Measurements from ENCODE around the gene SLC13A5.

Gene SLC13A5

DNA sequence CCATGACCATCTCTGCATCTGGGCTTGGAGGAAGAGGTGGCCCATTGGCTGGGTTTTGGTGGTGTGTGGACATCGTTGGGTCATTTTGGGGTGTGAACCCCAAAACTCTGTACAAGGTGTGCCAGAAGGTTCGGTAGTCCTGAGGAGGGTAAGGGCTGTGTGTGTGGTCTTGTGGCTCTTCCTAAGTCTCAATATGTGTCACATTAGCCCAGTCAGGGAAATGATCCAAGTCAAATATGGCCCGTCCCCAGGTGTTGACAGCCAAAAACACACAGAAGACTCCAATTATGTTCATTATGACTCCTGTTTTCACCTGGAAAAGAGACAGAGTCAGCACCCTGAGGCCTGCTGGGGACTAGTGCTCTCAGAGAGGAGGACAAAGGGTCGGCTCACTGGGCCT is 27.1 kb downstream of the SLC13A5 start:
- DNase-seq (ENCODE audit: low read depth) = peak; percentile 60
- TF ChIP-seq, protein P1, sequence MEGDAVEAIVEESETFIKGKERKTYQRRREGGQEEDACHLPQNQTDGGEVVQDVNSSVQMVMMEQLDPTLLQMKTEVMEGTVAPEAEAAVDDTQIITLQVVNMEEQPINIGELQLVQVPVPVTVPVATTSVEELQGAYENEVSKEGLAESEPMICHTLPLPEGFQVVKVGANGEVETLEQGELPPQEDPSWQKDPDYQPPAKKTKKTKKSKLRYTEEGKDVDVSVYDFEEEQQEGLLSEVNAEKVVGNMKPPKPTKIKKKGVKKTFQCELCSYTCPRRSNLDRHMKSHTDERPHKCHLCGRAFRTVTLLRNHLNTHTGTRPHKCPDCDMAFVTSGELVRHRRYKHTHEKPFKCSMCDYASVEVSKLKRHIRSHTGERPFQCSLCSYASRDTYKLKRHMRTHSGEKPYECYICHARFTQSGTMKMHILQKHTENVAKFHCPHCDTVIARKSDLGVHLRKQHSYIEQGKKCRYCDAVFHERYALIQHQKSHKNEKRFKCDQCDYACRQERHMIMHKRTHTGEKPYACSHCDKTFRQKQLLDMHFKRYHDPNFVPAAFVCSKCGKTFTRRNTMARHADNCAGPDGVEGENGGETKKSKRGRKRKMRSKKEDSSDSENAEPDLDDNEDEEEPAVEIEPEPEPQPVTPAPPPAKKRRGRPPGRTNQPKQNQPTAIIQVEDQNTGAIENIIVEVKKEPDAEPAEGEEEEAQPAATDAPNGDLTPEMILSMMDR (IDR thresholded peaks at IDR 0.05; ENCODE audit: control insufficient read depth, extremely low read depth, insufficient read depth) = no peak
- no peak overlapping the region for H3K4me3 ChIP-seq (ENCODE audit: low read depth, low read length)

DNA sequence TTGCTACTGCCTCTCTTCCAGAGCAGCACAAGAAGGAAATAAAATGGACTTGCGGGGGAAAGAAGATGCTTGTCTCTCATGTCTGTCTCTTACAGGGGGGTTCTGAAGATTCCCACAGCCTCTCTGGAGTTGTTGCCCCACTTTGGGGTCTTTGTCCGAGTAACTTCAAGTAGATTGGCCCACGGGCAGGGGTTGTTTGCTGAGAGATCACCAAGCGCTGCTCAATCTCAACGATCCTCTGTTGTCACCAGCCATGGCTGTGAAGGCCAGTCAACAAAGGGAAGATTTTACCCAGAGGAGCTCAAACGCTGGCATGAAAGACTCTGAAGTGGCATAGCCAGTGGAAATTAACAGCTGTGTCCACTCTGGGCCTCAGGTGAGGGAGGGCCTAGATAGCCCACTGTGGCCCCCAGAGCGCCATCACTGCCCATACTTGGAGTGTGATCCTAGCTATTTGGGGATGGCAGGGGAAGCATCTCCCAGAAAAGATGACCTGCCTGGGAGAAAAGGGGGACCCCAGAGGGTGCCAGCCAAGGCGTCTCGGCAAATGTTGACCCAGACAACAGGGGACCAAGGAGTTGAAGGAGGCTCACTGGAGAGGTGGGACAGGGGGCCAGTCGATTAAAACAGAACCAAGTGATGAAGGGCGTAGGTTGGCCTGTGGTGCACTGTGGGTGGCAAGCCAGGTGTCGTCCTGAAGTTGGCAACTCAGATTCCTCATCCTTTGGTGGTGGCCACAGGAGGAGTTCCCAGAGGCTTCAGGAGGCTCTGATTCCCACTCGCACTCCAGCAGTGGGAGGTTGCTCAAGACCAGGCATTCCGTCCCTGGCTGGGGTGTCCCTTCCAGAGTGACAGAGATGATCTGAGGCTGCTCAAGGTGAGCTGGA is 28.0 kb downstream of the SLC13A5 start:
- DNase-seq (ENCODE audit: low read depth) = no peak
- H3K4me3 ChIP-seq (ENCODE audit: low read depth, low read length) = no peak overlapping the region
- TF ChIP-seq, protein P1 (IDR thresholded peaks at IDR 0.05; ENCODE audit: control insufficient read depth, extremely low read depth, insufficient read depth) = no peak

DNA sequence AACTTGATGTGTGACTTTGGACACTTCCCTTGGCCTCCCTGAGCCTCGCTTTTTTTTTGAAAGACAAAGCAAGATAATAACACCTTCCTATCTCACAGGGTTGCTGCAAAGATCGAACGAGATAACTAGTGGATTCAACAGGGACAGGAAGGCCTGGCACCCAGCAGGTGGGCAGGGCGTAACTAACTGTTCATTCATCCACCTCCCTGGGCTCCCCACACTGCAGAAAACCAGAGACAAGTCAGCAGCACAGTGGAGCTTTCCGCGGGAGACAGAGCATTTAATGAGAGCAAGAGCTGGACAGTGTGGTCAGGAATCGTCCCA is 28.7 kb downstream of the SLC13A5 start:
- no peak for DNase-seq (ENCODE audit: low read depth)
- TF ChIP-seq, protein P1 (IDR thresholded peaks at IDR 0.05; ENCODE audit: control insufficient read depth, extremely low read depth, insufficient read depth) = no peak
- no peak overlapping the region for H3K4me3 ChIP-seq (ENCODE audit: low read depth, low read length)

DNA sequence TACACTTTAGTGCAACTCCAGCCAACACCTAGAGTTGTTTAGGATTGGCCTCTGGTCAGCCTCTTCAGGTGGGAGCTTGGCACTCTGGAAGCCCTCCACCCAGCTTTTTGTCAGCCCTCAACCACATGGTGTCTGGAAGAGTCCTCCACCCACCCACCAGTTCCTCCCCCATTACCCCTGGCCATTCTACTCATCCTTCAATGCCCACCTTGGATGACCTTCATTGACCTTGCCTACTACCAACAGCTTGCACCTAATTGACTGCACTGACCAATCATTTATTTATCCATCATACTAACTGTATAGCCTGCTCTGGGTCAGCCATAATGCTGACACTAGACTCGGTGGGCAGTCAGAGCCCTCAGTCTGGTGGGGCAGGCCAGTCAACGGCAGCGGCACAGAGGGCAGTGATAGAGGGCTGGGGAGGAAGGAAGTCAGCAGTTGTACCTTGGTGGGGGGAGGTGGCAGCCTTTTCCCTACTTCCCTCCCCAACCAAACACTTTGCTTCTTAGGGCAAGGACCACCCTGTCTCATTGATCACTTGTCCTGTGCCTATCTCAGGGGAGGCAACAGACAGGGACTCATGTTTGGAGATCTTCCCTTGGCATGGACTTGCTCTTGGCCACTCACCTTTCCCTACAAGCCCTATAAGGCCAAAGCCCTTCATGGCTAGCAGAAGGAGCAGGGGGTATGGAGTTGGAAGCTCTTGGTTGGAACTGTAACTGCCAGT is 29.3 kb downstream of the SLC13A5 start:
- H3K4me3 ChIP-seq (ENCODE audit: low read depth, low read length) = no peak overlapping the region
- TF ChIP-seq, protein P1 (IDR thresholded peaks at IDR 0.05; ENCODE audit: control insufficient read depth, extremely low read depth, insufficient read depth) = no peak
- DNase-seq (ENCODE audit: low read depth) = no peak

DNA sequence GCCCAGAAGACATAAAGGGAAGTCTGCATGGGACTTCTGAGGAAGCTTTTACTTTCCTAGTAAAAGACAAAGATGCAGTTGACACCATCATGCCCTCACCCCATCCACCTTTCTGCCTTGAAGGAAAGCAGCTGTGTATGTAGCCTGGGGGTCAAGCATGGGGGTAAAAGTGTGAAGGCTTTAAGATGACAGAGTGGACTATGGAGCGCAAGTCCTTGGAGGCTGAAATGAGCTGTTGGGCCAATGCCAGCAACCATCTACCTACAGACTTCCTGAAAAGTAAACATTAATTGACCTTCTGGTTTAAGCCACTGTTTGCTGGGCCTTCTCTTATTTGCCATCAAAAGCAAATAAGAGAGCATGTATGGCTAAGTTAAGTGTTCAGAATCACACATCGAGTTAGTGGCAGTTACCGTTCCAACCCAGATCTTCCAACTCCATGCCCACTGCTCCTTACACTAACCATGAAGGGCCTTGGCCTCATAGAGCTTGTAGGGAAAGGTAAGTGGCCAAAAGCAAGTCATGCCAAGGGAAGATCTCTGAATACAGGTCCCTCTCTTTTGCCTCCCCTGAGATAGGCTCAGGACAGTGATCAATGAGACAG is 30.0 kb downstream of the SLC13A5 start:
- no peak overlapping the region for H3K4me3 ChIP-seq (ENCODE audit: low read depth, low read length)
- TF ChIP-seq, protein P1 (IDR thresholded peaks at IDR 0.05; ENCODE audit: control insufficient read depth, extremely low read depth, insufficient read depth) = no peak
- peak; percentile 74 for DNase-seq (ENCODE audit: low read depth)

DNA sequence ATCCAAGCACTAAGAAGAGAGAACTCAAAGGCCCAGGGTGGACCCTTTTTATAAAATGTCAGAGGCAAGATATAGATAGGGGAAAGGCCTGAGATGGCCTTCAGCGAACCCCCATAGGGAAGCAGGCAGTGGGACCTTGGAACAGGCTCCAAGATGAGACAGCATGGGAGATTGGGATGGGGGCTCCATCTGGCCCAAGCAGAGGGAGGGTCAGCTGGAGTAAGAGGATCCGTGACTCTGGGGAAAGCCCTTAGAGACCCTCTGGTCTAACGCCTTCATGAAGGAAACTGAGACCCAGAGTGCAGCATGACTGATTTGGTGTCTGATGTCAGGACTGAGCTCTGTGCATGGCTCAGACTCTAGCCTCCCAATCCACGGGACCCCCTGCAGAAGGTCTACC is 30.8 kb downstream of the SLC13A5 start:
- TF ChIP-seq, protein P1 (IDR thresholded peaks at IDR 0.05; ENCODE audit: control insufficient read depth, extremely low read depth, insufficient read depth) = no peak
- H3K4me3 ChIP-seq (ENCODE audit: low read depth, low read length) = no peak overlapping the region
- DNase-seq (ENCODE audit: low read depth) = no peak

All from LNCaP clone FGC (cell line).